Stromal cell of bone marrow (primary cell): ENCODE data around the gene GPLD1.

ENCODE experiments used
- DNase-seq: peaks from one replicate; pipeline ENCODE4 v3.0.0-alpha.2; 2012; ENCODE audit warnings: low read depth

GPLD1 gene

DNA sequence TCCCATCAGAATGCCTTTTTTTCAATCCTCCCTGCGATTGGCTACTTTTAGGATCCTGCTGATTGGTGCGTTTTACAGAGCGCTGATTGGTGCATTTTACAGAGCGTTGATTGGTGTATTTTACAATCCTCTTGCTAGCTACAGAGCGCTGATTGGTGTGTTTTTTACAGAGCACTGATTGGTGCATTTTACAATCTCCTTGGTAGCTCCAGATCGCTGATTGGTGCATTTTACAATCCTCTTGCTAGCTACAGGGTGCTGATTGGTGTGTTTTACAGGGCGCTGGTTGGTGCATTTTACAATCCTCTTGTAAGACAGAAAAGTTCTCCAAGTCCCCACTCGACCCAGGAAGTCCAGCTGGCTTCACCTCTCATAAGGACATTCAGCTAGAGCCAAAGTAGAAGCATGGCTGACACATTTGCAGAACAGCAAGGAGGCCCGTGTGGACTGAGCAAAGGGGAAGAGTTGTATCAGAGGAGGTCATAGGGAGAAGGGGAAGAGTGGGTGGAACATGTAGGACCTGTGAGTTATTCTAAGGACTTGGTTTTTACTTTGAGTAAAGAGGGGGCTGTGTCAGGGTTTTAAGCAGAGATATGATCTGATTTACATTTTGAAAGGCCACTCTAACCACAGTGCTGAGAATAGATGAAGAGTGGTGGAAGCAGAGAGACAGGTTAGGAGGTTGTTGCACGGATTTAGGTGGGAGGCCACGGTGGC is 8.0 kb upstream of the GPLD1 start:
- no peak for DNase-seq

DNA sequence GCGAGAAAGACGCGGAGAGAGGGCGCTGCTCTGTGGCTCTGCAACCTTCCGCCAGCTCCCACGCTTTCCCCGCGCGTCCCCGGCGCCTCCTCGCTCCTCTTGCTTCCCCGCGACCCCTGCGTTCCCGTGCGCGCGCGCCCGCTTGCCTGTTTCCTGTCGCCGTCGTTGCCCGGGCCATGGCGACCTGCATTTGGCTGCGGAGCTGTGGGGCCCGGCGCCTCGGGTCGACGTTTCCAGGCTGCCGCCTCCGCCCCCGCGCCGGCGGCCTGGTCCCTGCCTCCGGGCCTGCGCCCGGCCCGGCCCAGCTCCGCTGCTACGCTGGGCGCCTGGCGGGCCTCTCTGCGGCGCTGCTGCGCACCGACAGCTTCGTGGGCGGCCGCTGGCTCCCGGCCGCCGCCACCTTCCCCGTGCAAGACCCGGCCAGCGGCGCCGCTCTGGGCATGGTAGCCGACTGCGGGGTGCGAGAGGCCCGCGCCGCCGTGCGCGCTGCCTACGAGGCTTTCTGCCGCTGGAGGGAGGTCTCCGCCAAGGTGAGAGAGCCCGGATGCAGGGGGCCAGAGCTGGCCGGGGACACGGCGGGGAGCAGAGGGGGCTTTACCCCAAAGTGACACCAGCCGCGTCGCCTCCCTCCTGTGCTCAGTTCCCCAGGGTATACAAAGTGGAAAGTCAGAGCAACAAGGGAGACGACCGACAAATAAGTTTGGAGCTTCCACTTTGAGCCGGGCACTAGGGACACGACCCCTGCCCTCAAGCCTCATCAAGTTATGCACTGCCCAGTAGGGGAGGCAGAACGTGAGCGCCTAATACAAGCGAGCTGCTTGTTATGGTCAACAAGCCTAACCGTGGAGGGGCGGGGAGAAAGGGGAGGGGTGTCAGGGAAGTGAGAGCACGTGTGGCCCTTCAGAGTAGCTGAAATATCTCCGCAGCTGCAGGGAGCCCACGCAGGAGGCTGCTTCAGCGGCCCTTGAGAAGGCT is 5.7 kb upstream of the GPLD1 start, which contains the start of gene ALDH5A1:
Gene ALDH5A1, plus strand, starts transcription at position 149 of the 975 bp plus-strand sequence. Its CDS starts 28 bp downstream, at position 177.
- DNase-seq, result peak; percentile 16

DNA sequence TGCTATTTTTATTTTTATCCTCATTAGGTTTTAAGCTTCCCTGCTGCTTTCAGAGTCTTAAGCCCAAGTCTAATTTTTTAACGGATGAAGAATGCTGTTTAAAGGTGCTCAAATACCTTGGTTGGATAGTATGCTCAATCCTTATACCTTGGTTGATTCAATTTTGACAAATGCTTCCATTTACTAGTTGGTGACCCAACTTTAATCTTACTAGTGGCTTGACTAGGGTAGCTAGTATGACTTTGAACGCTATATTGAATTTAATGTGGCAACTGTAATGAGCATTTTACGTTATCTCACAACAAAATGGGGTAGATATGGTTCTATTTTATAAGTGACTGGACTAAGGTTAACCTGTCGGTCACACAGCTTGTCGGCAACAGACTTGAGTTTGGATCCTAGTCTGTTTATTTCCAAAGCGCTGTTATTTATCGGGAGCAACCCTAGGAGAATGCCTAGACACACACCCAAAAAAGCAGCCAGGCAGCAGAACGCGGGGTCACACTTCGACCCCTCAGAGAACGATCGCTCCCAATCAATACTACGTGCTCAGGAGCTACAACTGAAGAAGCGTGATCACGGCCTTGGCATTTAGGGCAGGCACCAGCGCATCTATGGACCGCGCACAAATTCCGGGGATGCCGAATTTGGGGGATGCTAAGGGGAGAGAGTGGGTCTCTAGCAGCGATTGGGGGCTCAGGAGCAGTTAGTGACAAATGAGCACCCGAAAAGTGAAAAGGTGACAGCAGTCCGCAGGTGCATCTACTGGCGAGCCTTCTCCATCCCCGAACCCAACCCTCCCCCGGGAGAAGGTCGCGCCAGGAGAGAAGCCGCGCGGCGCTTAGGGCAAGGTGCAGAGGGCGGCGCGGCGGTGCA is 4.8 kb upstream of the GPLD1 start:
- DNase-seq, result no peak

DNA sequence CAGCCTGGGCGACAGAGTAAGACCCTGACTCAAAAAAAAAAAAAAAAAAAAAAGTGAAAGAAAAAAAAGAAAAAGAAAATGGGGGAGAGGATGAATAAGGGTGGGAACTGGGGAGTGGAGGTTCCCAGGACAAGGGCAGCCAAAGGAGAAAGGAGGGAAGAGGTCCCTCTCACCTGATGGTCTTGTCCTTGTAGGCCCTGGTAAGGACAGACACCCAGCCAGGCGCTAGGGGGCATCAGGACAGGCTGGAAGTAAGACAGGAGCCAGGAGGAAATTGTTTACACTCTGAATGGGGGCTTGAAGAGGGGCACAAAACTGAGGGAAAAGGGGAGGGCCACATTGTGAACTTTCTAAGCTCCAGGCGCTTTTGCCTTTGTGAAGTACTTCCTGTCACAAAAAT is 3.1 kb upstream of the GPLD1 start:
- no peak for DNase-seq

DNA sequence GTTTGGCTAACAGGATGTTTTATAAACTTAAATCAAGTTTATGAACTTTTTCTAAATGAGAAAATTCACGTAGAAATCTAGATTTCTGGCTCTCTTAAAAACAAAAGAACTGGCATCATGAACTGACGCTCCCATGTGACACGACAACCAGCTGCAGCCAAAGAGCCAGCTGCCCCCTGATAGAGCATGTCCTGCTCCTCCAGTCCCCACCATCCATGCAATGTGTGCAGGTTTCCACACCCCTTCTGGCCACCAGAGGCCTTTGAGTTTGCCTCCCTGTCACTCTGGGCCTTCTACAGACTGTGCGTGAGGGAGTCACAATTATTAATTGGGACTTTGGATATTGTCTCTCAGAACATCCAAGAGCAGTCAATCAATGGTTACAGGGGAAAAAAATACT is 1.6 kb upstream of the GPLD1 start:
- no peak for DNase-seq

DNA sequence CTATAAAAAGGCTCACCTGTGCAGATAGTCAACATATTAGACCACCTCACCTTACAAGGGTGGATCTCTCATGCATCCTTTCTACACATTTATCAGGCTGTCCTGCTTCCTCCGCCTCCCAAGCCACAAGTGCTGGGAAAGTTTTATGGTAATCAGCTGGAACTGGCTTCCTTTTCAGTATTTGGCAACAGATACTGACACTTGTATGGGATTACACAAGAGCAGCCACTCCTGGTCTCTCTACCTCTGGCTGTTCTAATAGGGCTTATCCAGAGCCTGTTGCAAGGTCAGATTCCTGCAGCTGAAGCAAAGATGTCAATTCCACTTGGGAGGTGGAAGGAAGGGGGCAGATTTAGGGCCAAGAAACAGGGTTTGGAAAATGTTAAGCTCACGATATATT is 503 bp upstream of the GPLD1 start:
- no peak for DNase-seq

DNA sequence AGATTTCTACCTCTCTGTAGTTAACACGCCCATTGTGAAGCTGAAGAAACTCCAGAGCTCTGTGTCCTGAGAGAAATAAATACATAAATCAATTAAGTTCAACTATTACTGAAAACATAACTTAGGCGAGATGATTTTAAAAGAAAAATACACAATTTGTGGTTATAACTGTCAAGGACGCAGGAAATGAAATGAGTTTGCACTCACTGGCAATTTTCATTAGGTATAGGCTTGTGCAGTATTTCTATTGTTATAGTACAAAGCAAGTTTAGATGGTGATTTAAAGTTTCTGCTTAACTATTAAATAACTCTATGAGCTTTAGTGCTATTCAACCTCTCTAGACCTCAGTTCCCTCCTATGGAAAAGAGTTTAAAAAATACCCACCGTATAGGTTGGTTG is 3.3 kb downstream of the GPLD1 start:
- no peak for DNase-seq

DNA sequence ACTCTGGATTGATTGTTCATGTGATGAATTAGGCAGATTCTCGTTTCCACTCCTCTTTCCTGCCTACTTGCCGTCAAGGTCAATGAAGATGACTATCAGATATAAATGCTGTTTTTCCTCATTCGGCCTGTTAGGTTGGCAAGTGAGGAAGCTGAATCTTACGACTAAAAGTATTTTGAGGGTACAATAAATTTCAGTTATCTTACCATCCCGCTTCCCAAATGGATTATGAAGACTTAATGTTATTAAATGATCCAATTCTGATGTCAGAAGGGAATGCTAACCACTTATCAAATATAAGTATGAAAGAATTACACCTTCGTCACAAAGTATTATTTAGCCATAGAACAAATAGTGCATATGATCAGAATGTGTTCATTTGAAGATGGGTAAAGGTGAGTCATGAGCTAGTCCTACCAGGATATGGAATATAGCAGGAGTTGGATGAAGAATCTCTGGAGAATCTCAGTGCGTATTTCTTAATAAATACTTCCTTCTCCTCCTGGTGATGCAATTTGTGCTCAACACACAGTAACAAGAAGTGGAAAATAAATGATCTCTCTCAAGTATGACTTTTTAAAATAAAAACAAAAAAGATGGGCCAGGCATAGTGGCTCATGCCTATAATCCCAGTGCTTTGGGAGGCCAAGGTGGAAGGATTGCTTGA is 4.6 kb downstream of the GPLD1 start:
- DNase-seq, result no peak

DNA sequence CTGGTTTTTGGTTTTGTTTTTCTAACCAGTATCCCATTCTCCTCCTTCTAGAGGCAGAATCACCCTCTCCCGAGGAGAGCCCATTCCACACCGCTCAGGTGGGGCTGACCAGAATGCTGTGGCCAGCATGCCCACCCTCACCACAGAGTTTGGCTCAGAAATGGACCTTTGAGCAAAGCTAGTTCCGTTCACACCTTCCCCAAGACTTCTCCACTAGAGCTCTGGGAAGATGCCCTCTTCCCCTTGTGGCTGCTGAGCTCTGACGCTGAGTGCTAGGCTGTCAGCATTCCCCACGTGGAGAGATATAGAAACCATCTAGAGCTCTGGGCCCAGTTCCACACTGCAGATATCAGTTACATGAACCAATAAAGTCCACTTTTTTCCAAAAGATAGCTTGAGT is 7.9 kb downstream of the GPLD1 start:
- no peak for DNase-seq

DNA sequence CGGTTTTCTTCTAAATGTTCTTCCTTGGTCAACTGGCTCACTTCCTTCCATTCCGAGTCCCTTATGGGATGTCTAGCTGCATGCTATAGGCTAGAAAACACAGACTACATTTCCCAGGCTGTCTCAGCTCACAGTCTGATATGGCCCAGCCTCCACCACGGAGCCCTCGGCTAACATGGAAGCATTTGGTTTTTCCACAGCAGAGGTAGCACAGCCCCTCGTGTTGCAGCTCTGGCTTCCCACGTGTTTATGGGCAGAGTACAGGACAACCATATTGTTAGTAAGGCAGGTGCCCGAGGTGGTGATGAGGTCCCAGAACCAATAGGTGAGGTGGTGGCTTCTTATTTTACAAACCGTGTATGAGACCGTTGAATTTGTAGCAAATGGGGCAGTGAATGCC is 8.7 kb downstream of the GPLD1 start:
- no peak for DNase-seq

DNA sequence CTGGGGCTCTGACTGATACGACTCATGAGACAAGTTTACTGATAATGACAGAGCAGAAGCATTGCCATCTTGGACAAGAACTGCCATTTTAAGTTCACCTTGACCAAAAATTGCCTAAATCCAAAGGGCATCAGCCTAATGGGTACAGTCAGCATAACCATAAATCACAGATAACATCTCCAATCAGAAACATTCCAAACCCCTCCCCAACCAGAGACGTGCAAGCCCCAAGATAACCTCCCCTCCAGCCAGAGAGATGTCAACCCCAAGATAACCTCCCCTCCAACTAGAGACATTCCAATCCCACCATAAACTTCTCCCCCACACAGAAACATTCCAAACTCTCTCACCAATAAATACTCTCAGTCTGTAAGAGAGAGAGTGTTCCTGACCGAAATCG is 10.5 kb downstream of the GPLD1 start:
- DNase-seq, result no peak

DNA sequence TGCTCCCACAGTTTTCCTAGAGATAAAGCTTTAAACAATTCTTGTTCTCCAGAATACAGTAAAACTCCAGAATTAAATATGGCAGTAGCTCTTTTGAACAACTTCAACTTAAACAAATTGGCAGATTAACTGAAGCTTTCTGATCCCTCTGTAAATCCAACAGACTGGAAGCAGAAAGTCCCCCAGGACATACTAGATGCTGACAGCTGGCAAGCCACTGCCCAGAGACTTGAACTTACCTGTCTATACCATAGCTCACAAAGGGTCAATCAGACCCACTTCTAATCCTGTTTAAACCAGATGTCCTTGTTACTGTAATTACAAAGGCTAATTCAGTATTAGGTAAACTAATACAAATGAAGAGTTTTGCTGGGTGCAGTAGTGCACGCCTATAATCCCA is 12.3 kb downstream of the GPLD1 start:
- no peak for DNase-seq

DNA sequence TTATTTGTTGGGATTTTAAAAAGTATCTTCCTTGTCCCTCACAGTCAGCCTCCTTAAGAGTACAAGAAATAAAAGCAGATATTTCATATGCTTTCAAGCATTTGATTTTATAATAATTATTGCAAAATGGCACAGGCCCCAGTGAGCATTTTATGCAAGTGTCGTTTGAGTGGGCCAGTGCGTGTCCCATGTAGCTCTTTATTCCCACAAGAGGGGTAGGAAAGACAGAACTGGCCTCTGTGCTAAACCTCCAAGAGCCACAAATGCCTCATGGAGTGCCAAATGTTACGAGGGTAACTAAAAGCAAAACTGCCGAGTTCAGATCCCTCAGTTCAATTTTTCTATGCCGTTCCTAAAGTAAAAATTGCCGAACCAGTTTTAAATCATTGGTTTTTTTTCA is 12.7 kb downstream of the GPLD1 start:
- no peak for DNase-seq

DNA sequence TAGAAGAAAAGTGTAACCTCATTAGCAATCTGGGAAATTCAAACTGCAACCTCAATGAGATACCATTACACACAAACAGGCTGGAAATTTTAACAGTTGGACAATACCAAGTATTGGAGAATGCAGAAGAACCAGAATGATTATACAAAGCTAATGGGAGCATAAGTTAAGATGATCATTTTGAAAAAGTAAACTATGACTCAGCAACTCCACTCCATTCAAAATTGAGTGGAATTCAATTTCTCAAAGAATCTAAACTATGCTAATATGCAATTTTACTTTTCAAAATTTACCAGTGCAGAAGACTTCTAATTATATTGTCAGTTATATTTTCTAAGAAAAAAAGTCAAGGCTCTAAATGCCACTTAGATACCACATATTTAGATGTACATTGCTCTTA is 17.2 kb downstream of the GPLD1 start:
- no peak for DNase-seq

DNA sequence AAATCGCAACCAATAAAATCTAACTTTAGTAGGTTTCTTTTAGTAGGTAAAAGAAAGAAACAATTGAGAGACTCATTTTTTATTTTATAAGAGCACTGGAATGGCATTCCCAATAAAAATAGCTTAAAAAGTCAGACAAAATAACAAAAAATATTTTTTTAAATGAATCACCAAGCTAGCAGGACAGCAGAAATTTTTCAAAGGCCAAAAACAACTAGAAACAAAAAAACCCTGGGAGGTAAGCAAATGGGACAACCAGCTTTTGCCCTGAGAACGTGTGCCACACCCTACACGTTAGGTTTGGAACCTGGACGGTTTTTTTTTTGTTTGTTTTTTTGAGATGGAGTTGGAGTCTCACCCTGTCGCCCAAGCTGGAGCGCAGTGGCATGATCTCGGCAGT is 19.6 kb downstream of the GPLD1 start:
- no peak for DNase-seq

DNA sequence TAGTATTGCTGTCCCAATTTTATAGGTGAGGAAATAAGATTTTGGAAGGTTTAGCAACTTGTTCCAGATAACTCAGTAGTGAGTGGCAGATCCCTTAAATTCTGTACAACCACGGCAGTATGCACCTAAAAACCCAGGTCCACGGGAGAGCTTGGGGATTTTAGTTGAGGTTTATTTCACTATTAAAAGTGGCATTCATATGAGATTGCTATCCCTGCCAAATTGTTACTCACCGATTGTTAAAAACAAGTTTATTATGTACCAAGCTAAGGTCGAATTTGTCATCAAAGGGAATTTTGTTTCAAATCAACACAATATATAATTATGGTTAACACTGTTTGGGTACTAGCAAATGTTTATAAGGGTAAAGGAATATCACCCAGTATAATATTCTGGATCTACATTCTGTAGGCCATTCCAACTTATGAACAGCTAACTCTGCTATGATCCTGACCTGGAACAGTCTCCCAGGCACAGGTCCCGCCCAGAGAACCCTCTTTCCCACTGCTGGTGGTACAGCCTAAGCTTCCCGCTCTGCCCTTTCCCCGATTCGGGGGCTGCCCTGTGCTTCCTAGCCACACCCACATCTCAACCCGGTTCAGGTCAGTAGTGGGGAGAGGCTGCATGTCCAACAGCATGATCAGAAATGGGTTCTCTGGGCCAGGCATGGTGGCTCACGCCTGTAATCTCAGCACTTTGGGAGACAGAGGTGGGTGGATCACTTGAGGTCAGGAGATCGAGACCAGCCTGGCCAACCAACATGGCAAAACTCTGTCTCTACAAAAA is 24.9 kb downstream of the GPLD1 start:
- no peak for DNase-seq

DNA sequence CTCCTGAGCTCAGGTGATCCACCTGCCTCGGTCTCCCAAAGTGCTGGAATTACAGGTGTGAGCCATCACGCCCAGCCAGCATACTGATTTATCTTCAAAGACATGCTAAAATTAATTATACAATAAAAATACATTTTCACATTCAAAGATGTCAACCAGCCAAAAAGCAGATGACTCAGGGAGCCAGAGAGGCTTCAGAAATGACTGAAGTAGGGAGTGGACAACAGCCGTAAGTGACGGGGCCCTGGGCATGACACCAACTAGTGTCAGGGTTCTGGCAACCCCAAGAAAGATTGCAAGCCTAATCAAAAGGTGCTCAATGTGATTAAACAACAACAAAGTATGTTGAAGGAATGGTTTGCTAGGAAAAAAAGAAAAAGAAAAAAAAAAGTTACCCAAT is 28.4 kb downstream of the GPLD1 start:
- no peak for DNase-seq

DNA sequence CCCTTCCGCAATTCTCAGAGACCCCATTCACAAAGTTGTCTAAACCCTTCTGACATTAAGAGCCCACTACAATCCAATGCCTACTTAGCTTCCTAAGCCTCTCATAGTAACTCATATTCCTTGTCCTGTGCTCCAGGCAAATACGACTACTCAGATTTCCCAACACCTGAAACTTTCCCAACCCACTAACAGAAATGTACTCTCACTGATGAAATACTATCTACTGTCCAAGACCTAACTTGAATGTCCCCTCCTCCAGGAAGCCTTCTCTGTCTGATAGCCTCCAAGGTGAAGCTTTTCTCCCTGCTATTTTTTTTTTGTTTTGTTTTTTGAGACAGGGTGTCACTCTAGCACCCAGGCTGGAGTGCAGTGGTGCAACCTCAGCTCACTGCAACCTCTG is 30.4 kb downstream of the GPLD1 start:
- DNase-seq, result no peak

DNA sequence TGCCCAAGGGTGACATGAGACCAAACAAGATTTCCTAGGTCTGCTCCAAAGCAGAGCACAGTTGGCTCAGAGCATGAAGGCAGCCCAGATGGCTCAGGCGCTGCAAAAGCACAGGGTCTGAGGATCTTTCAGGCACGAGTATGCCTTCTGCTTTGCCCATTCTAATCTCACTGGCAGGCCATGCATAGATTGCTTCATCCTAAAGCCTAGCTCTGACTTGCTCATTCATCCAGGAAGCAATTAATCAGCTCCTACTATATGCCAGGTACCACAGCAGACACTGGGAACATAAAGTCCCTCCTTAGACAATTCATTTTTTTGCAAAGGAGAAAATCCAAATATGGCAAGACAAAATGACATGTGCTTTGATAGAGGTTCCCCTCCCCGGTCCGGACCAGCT is 31.2 kb downstream of the GPLD1 start:
- DNase-seq, result no peak

DNA sequence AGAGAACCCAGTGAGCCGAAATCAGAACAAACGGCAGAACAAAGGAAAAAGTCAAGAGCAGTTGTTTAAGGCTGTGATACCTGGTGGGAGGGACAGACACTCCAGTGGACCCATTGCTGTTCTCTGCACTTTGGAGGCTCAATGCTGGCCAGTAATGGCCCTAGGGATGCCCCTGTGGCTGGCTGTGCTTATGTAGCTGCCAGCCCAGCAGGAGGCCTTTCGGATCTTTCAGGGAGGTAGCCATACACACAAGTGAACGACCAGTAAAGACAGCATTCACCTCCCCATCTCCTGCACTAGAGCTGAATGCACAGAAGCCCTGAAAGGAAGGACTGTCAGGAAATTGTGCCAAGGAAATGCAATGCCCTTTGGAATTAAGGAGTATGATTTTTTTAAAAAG is 34.3 kb downstream of the GPLD1 start:
- DNase-seq, result no peak

DNA sequence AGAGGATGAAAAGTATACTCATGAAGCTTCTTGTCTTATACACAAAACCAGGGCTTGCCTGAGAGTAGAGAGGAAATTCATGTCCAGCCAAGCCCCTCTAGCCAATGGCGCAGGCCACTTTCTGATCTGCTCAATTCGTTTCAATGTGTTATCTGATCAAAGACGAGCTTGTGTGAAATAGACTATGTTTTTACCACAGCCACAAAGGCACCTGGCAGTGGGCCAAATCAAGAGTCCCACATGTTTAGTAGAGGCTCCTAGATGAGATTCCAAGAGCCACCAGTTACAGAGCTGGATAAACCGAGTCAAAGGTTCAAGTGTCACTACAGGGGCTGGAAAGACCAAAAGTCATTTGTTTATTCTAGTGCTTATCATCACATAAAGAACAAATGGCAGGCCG is 34.9 kb downstream of the GPLD1 start:
- DNase-seq, result no peak
